NK-92 (cell line): ENCODE measurements around the gene MGAT1.
"Not testable (repeated sequence)": the region's sequence is repeated elsewhere in the genome, so short reads cannot be mapped to it uniquely, and the experiment has no call there.

Experiments
- DNase-seq: peaks from one replicate; lab custom pipeline; 2025; ENCODE audit not compliant: unreplicated experiment; lab: John Stamatoyannopoulos, UW

MGAT1 gene

GRCh38 chr5:180786531-180787398 is 15.8 kb downstream of the MGAT1 start:
- DNase-seq = no peak

GRCh38 chr5:180785794-180786221 is 16.8 kb downstream of the MGAT1 start:
- DNase-seq = no peak

GRCh38 chr5:180785121-180785781 is 17.4 kb downstream of the MGAT1 start:
- no peak for DNase-seq

GRCh38 chr5:180784497-180785097 is 18.0 kb downstream of the MGAT1 start:
- DNase-seq = no peak

- no peak for DNase-seq
Observed at GRCh38 chr5:180783340-180784052, 19.1 kb downstream of the MGAT1 start.

GRCh38 chr5:180782748-180783147 is 19.9 kb downstream of the MGAT1 start:
- DNase-seq = no peak

- not testable (repeated sequence) for DNase-seq
Observed at GRCh38 chr5:180781900-180782326, 20.7 kb downstream of the MGAT1 start.

GRCh38 chr5:180779985-180780610 is 22.5 kb downstream of the MGAT1 start:
- no peak for DNase-seq

GRCh38 chr5:180777475-180777874 is 25.1 kb downstream of the MGAT1 start:
- DNase-seq = no peak

GRCh38 chr5:180776376-180776775 is 26.2 kb downstream of the MGAT1 start:
- no peak for DNase-seq

- no peak for DNase-seq
Observed at GRCh38 chr5:180775624-180776023, 27.0 kb downstream of the MGAT1 start.

GRCh38 chr5:180771839-180772238 is 30.8 kb downstream of the MGAT1 start:
- DNase-seq = no peak

- no peak for DNase-seq
Observed at GRCh38 chr5:180769821-180770220, 32.8 kb downstream of the MGAT1 start.

- no peak for DNase-seq
Observed at GRCh38 chr5:180755601-180756000, 47.0 kb downstream of the MGAT1 start.

GRCh38 chr5:180744253-180744652 is 58.4 kb downstream of the MGAT1 start:
- DNase-seq = no peak

- DNase-seq = no peak
Observed at GRCh38 chr5:180742727-180743126, 59.9 kb downstream of the MGAT1 start.

- not testable (repeated sequence) for DNase-seq
Observed at GRCh38 chr5:180740953-180741352, 61.7 kb downstream of the MGAT1 start.

- DNase-seq = no peak
Observed at GRCh38 chr5:180739958-180740357, 62.6 kb downstream of the MGAT1 start, which contains the start of gene OR2Y1. Gene OR2Y1 (minus strand): TSS chr5:180740058. CDS start chr5:180740058, 0 bp downstream.

GRCh38 chr5:180739271-180739670 is 63.3 kb downstream of the MGAT1 start:
- no peak for DNase-seq

- DNase-seq = no peak
Observed at GRCh38 chr5:180736536-180736935, 66.1 kb downstream of the MGAT1 start.
